Neural progenitor cell (in vitro differentiated cells): ENCODE measurements around the gene ADAMTSL1. TPM values are rescaled to one million over a fixed set of nuclear protein-coding genes. Genes with fewer than 3 reads are reported as not detected.
A peak's percentile ranks its signal among the peaks of the same experiment; 100 is the strongest.

Experiments used
- DNase-seq: peaks from one replicate; pipeline ENCODE4 v3.0.0-alpha.2; 2016; ENCODE audit warnings: low spot score
- H2AFZ ChIP-seq: fragments of 200-600 bp; sonication (generic); replicated peaks from 2 replicates; pipeline ENCODE4 v1.6.1; 2016; ENCODE audit warnings: antibody characterized with exemption
- H3F3A ChIP-seq: fragments of 200-600 bp; sonication (generic); 2 replicates; pipeline ENCODE4 v1.6.1; 2016; ENCODE audit warnings: antibody characterized with exemption, low read depth
- H3K27ac ChIP-seq: fragments of 200-600 bp; sonication (generic); 2 replicates; pipeline ENCODE4 v1.5.1; 2016; ENCODE audit warnings: mild to moderate bottlenecking
- H3K27me3 ChIP-seq: fragments of 200-600 bp; sonication (generic); 2 replicates; pipeline ENCODE4 v1.6.1; 2016; ENCODE audit warnings: mild to moderate bottlenecking, moderate library complexity
- H3K36me3 ChIP-seq: fragments of 200-600 bp; sonication (generic); 2 replicates; pipeline ENCODE4 v1.5.1; 2016
- H3K4me1 ChIP-seq: fragments of 200-600 bp; sonication (generic); 2 replicates; pipeline ENCODE4 v1.6.1; 2016; ENCODE audit warnings: mixed run types
- H3K4me2 ChIP-seq: fragments of 200-600 bp; sonication (generic); 2 replicates; pipeline ENCODE4 v1.6.1; 2016
- H3K4me3 ChIP-seq: fragments of 200-600 bp; sonication (generic); 2 replicates; pipeline ENCODE4 v1.5.1; 2016
- H3K79me2 ChIP-seq: fragments of 200-600 bp; sonication (generic); 2 replicates; pipeline ENCODE4 v1.6.1; 2016; ENCODE audit warnings: low read depth
- H3K9ac ChIP-seq: fragments of 200-600 bp; sonication (generic); 2 replicates; pipeline ENCODE4 v1.6.1; 2016
- H3K9me3 ChIP-seq: fragments of 200-600 bp; sonication (generic); 2 replicates; pipeline ENCODE4 v1.5.1; 2016; ENCODE audit warnings: low read depth
- H4K20me1 ChIP-seq: fragments of 200-600 bp; sonication (generic); 2 replicates; pipeline ENCODE4 v1.6.1; 2016; ENCODE audit warnings: low read depth
- H3K27ac Mint-ChIP-seq: 3 replicates; pipeline ENCODE4 v1.8.0; 2021; ENCODE audit warnings: mixed read lengths
- H3K27me3 Mint-ChIP-seq: 2 replicates; pipeline ENCODE4 v1.8.0; 2022; ENCODE audit warnings: low read depth, mild to moderate bottlenecking, inconsistent platforms, moderate library complexity, mixed read lengths; ENCODE audit not compliant: insufficient read depth
- H3K36me3 Mint-ChIP-seq: 3 replicates; pipeline ENCODE4 v1.8.0; 2021; ENCODE audit warnings: mixed read lengths
- H3K4me1 Mint-ChIP-seq: 3 replicates; pipeline ENCODE4 v1.8.0; 2021; ENCODE audit warnings: mixed read lengths
- H3K4me3 Mint-ChIP-seq: 3 replicates; pipeline ENCODE4 v1.8.0; 2021; ENCODE audit warnings: mild to moderate bottlenecking, moderate library complexity, mixed read lengths
- H3K9me3 Mint-ChIP-seq: 3 replicates; pipeline ENCODE4 v1.8.0; 2020; ENCODE audit warnings: mixed read lengths
- CTCF ChIP-seq: fragments of 200-600 bp; sonication (generic); IDR thresholded peaks from 2 replicates; pipeline ENCODE4 v1.5.1; 2017; ENCODE audit warnings: antibody characterized with exemption, mild to moderate bottlenecking
- EZH2 ChIP-seq: fragments of 200-600 bp; sonication (generic); IDR thresholded peaks from 2 replicates; pipeline ENCODE4 v1.6.1; 2017; ENCODE audit warnings: antibody characterized with exemption, mild to moderate bottlenecking, moderate library complexity
- EZH2phosphoT487 ChIP-seq: fragments of 200-600 bp; sonication (generic); IDR thresholded peaks from 2 replicates; pipeline ENCODE4 v1.6.1; 2017; ENCODE audit warnings: antibody characterized with exemption
- total RNA-seq: library from RNA; depleted of rRNA; stranded (reverse); fragments of >200 nt; gene quantifications from 2 replicates; pipeline ENCODE4 v1.2.3, GENCODE V29; 2015; ENCODE audit warnings: low replicate concordance

ADAMTSL1 gene
- total RNA-seq, 1 donor from 2014 or later, result 0.73 TPM

- TF ChIP-seq EZH2, result no peak
- TF ChIP-seq CTCF, result peak; percentile 41
- TF ChIP-seq EZH2phosphoT487, result no peak
- Histone ChIP-seq H3K4me1 (peaks cover 8% of the 10 kb centered on the region), H3K27me3 (peaks cover 5% of the 10 kb centered on the region), H3K36me3 (no peaks in the 10 kb centered on the region), H3K9me3 (no peaks in the 10 kb centered on the region), H3K79me2 (no peaks in the 10 kb centered on the region), H3K27ac (no peak overlapping the region), H4K20me1 (no peaks in the 10 kb centered on the region), H3K4me3 (no peak overlapping the region), H3K4me2 (peak overlapping the region; percentile 25), H3F3A (no peaks in the 10 kb centered on the region), H2AFZ (peak overlapping the region; percentile 94), H3K9ac (no peak overlapping the region)
- Mint-ChIP-seq H3K27ac (peak overlapping the region; percentile 45), H3K27me3 (peaks cover 7% of the 10 kb centered on the region), H3K36me3 (no peaks in the 10 kb centered on the region), H3K4me3 (peak overlapping the region; percentile 27), H3K4me1 (peaks cover 34% of the 10 kb centered on the region), H3K9me3 (no peaks in the 10 kb centered on the region)
- DNase-seq, result peak; percentile 72
Measured at GRCh38 chr9:18438300-18438925, 35.5 kb upstream of the ADAMTSL1 start.

GRCh38 chr9:18438951-18439350 lies 35.0 kb upstream of the ADAMTSL1 start:
- H3K4me3 Mint-ChIP-seq, result peak overlapping the region; percentile 27
- H3K4me1 Mint-ChIP-seq, result peaks cover 34% of the 10 kb centered on the region
- DNase-seq, result no peak
- no peaks in the 10 kb centered on the region for H3K36me3 Mint-ChIP-seq
- Histone ChIP-seq H3K36me3 (no peaks in the 10 kb centered on the region), H3K9me3 (no peaks in the 10 kb centered on the region), H3K4me2 (peak overlapping the region; percentile 25), H4K20me1 (no peaks in the 10 kb centered on the region), H3K9ac (no peak overlapping the region), H3K27ac (no peak overlapping the region), H3K4me1 (peaks cover 8% of the 10 kb centered on the region), H3K4me3 (no peak overlapping the region), H3K79me2 (no peaks in the 10 kb centered on the region), H3F3A (no peaks in the 10 kb centered on the region), H2AFZ (peak overlapping the region; percentile 94), H3K27me3 (peaks cover 5% of the 10 kb centered on the region)
- no peak overlapping the region for H3K27ac Mint-ChIP-seq
- H3K9me3 Mint-ChIP-seq, result no peaks in the 10 kb centered on the region
- TF ChIP-seq EZH2, result no peak
- TF ChIP-seq CTCF, result no peak
- no peak for TF ChIP-seq EZH2phosphoT487
- H3K27me3 Mint-ChIP-seq, result peaks cover 7% of the 10 kb centered on the region

GRCh38 chr9:18441261-18441660 lies 32.7 kb upstream of the ADAMTSL1 start:
- no peaks in the 10 kb centered on the region for H4K20me1 ChIP-seq
- H3K36me3 ChIP-seq, result no peaks in the 10 kb centered on the region
- no peak overlapping the region for H3K4me3 ChIP-seq
- TF ChIP-seq EZH2phosphoT487, result no peak
- TF ChIP-seq CTCF, result no peak
- TF ChIP-seq EZH2, result no peak
- no peak overlapping the region for H3K4me2 ChIP-seq
- H3K4me3 Mint-ChIP-seq, result no peak overlapping the region
- peaks cover 3% of the 10 kb centered on the region for H3K27me3 Mint-ChIP-seq
- peaks cover 5% of the 10 kb centered on the region for H3K27me3 ChIP-seq
- no peak overlapping the region for H3K27ac ChIP-seq
- H3K9ac ChIP-seq, result no peak overlapping the region
- no peak overlapping the region for H2AFZ ChIP-seq
- no peaks in the 10 kb centered on the region for H3K79me2 ChIP-seq
- no peaks in the 10 kb centered on the region for H3F3A ChIP-seq
- no peaks in the 10 kb centered on the region for H3K9me3 ChIP-seq
- H3K36me3 Mint-ChIP-seq, result no peaks in the 10 kb centered on the region
- H3K9me3 Mint-ChIP-seq, result no peaks in the 10 kb centered on the region
- peaks cover 34% of the 10 kb centered on the region for H3K4me1 Mint-ChIP-seq
- H3K27ac Mint-ChIP-seq, result no peak overlapping the region
- DNase-seq, result no peak
- peaks cover 8% of the 10 kb centered on the region for H3K4me1 ChIP-seq
